Peyer's patch (tissue), 4 donors: Measurements from ENCODE around the gene SYT9. TPM values are rescaled to one million over a fixed set of nuclear protein-coding genes. Genes with fewer than 3 reads are reported as not detected.

Experiments used
- DNase-seq, 3 donors: peaks; one replicate each; pipeline ENCODE4 v3.0.0-alpha.2; 2017 to 2019
- H3K27ac ChIP-seq, 4 donors: fragments of 200-600 bp; sonication (generic); one replicate each; pipeline ENCODE4 v1.5.1; 2016 to 2019
- H3K27me3 ChIP-seq, 2 donors: fragments of 200-600 bp; sonication (generic); one replicate each; pipeline ENCODE4 v1.5.1; 2019
- H3K36me3 ChIP-seq, 3 donors: fragments of 200-600 bp; sonication (generic); one replicate each; pipeline ENCODE4 v1.5.1; 2016 to 2019
- H3K4me1 ChIP-seq, 4 donors: fragments of 200-600 bp; sonication (generic); one replicate each; pipeline ENCODE4 v1.5.1; 2016 to 2019
- H3K4me3 ChIP-seq, 4 donors: fragments of 200-600 bp; sonication (generic); 1 replicate in 3 of 4; 2 replicates in 1 of 4; pipeline ENCODE4 v1.5.1; 2016 to 2019; ENCODE audit warnings: mild to moderate bottlenecking in 1 of 4
- H3K9me3 ChIP-seq, 4 donors: fragments of 200-600 bp; sonication (generic); one replicate each; pipeline ENCODE4 v1.5.1; 2016 to 2019; ENCODE audit warnings: mild to moderate bottlenecking in 1 of 4
- CTCF ChIP-seq, 6 experiments: fragments of 450-650 bp in 4 of 6; fragments of 200-600 bp in 2 of 6; sonication (generic) in 1 of 6; IDR thresholded peaks; one replicate each; pipeline ENCODE4 v1.5.1; 2017 to 2019; ENCODE audit warnings: antibody characterized with exemption in 6 of 6, mild to moderate bottlenecking in 3 of 6, moderate library complexity in 1 of 6
- POLR2A ChIP-seq, 2 donors: fragments of 450-650 bp; IDR thresholded peaks; one replicate each; pipeline ENCODE4 v1.5.1; 2017; ENCODE audit warnings: antibody characterized with exemption in 2 of 2, mild to moderate bottlenecking in 2 of 2, moderate library complexity in 2 of 2
- total RNA-seq, 4 donors: library from RNA; depleted of rRNA; stranded (reverse); fragments of >200 nt; gene quantifications; one replicate each; pipeline ENCODE4 v1.1.0, GENCODE V29; 2016

The SYT9 gene
- total RNA-seq, 4 donors from 2014 or later: not detected

GRCh38 chr11:7498193-7498592, 246.5 kb downstream of the SYT9 start:
- no peaks in the 10 kb centered on the region for H3K9me3 ChIP-seq
- H3K4me3 ChIP-seq: no peak overlapping the region
- DNase-seq: no peak
- H3K4me1 ChIP-seq: peaks cover 0 to 6% (median 0%) of the 10 kb centered on the region in 4 donors
- TF ChIP-seq CTCF (IDR thresholded peaks at IDR 0.05): no peak
- TF ChIP-seq POLR2A (IDR thresholded peaks at IDR 0.05): no peak
- H3K27ac ChIP-seq: peak overlapping the region in 1 of 4 donors; percentile 62
- no peaks in the 10 kb centered on the region for H3K36me3 ChIP-seq
- H3K27me3 ChIP-seq: no peaks in the 10 kb centered on the region

GRCh38 chr11:7499081-7499480, 247.4 kb downstream of the SYT9 start:
- no peak for DNase-seq
- TF ChIP-seq POLR2A (IDR thresholded peaks at IDR 0.05): no peak
- no peak for TF ChIP-seq CTCF (IDR thresholded peaks at IDR 0.05)
- no peaks in the 10 kb centered on the region for H3K27me3 ChIP-seq
- H3K36me3 ChIP-seq: no peaks in the 10 kb centered on the region
- peaks cover 0 to 6% (median 0%) of the 10 kb centered on the region in 4 donors for H3K4me1 ChIP-seq
- H3K9me3 ChIP-seq: no peaks in the 10 kb centered on the region
- no peak overlapping the region for H3K4me3 ChIP-seq
- H3K27ac ChIP-seq: no peak overlapping the region

- no peak overlapping the region for H3K27ac ChIP-seq
- H3K9me3 ChIP-seq: no peaks in the 10 kb centered on the region
Measured at GRCh38 chr11:7500251-7500650, 248.5 kb downstream of the SYT9 start.

GRCh38 chr11:7501251-7501650, 249.5 kb downstream of the SYT9 start:
- H3K27ac ChIP-seq: no peak overlapping the region
- H3K27me3 ChIP-seq: no peaks in the 10 kb centered on the region
- TF ChIP-seq CTCF (IDR thresholded peaks at IDR 0.05) (no peak), POLR2A (IDR thresholded peaks at IDR 0.05) (no peak)
- H3K36me3 ChIP-seq: no peaks in the 10 kb centered on the region
- no peaks in the 10 kb centered on the region for H3K4me1 ChIP-seq
- no peak overlapping the region for H3K4me3 ChIP-seq
- no peaks in the 10 kb centered on the region for H3K9me3 ChIP-seq
- no peak for DNase-seq

More at GRCh38 chr11:7500251-7500650, 248.5 kb downstream of the SYT9 start:
- Histone ChIP-seq H3K4me3 (no peak overlapping the region), H3K27me3 (no peaks in the 10 kb centered on the region), H3K36me3 (no peaks in the 10 kb centered on the region), H3K4me1 (peaks cover 0 to 6% (median 0%) of the 10 kb centered on the region in 4 donors)
- TF ChIP-seq CTCF (IDR thresholded peaks at IDR 0.05): no peak
- TF ChIP-seq POLR2A (IDR thresholded peaks at IDR 0.05): no peak
- DNase-seq: no peak

- no peak for TF ChIP-seq POLR2A (IDR thresholded peaks at IDR 0.05)
- TF ChIP-seq CTCF (IDR thresholded peaks at IDR 0.05): no peak
- Histone ChIP-seq H3K27me3 (no peaks in the 10 kb centered on the region), H3K4me1 (no peaks in the 10 kb centered on the region), H3K9me3 (no peaks in the 10 kb centered on the region), H3K36me3 (no peaks in the 10 kb centered on the region), H3K27ac (no peak overlapping the region), H3K4me3 (no peak overlapping the region)
- no peak for DNase-seq
Measured at GRCh38 chr11:7501894-7502293, 250.2 kb downstream of the SYT9 start.

- no peak overlapping the region for H3K4me3 ChIP-seq
- H3K36me3 ChIP-seq: no peaks in the 10 kb centered on the region
- no peaks in the 10 kb centered on the region for H3K27me3 ChIP-seq
- H3K27ac ChIP-seq: no peak overlapping the region
- peaks cover 0 to 4% (median 2%) of the 10 kb centered on the region in 4 donors for H3K4me1 ChIP-seq
- no peak for DNase-seq
- TF ChIP-seq POLR2A (IDR thresholded peaks at IDR 0.05) (no peak), CTCF (IDR thresholded peaks at IDR 0.05) (no peak)
- no peaks in the 10 kb centered on the region for H3K9me3 ChIP-seq
Measured at GRCh38 chr11:7506243-7506642, 254.5 kb downstream of the SYT9 start.
